Measurements from ENCODE around the gene DCAF8.

DCAF8 gene

GRCh38 chr1:160238408-160238807, 23.9 kb downstream of the DCAF8 start:
- Histone ChIP-seq H3K4me3 (IDR thresholded peaks at IDR 0.05; ENCODE audit: insufficient read depth, low read depth, low read length) (peak overlapping the region; percentile 57), H3K4me1 (ENCODE audit: low read depth, poor library complexity, severe bottlenecking) (peaks cover 35% of the 10 kb centered on the region), H3K27ac (peak overlapping the region; percentile 36), H3K4me2 (peak overlapping the region; percentile 35), H3K79me2 (ENCODE audit: insufficient read depth, low read depth) (no peaks in the 10 kb centered on the region), H2AFZ (ENCODE audit: low read depth) (no peak overlapping the region), H3K27me3 (ENCODE audit: insufficient read depth, low read depth) (no peaks in the 10 kb centered on the region), H3K36me3 (ENCODE audit: insufficient read depth) (peaks cover 25% of the 10 kb centered on the region; the same call in 1 of the 2 replicates), H4K20me1 (ENCODE audit: insufficient read depth) (no peaks in the 10 kb centered on the region), H3K9ac (no peak overlapping the region)
- no peak for TF ChIP-seq CTCF (conservative IDR thresholded peaks at IDR 0.05; ENCODE audit: low read depth, low read length)

- Histone ChIP-seq H3K4me2 (peak overlapping the region; percentile 35; the same call in 1 of the 2 replicates), H3K27ac (peak overlapping the region; percentile 36; the same call in 1 of the 2 replicates), H3K36me3 (ENCODE audit: insufficient read depth) (peaks cover 25% of the 10 kb centered on the region; the same call in 1 of the 2 replicates), H4K20me1 (ENCODE audit: insufficient read depth) (no peaks in the 10 kb centered on the region), H3K27me3 (ENCODE audit: insufficient read depth, low read depth) (no peaks in the 10 kb centered on the region), H3K4me1 (ENCODE audit: low read depth, poor library complexity, severe bottlenecking) (peaks cover 35% of the 10 kb centered on the region), H3K9ac (no peak overlapping the region), H3K4me3 (IDR thresholded peaks at IDR 0.05; ENCODE audit: insufficient read depth, low read depth, low read length) (no peak overlapping the region), H2AFZ (ENCODE audit: low read depth) (no peak overlapping the region), H3K79me2 (ENCODE audit: insufficient read depth, low read depth) (no peaks in the 10 kb centered on the region)
- TF ChIP-seq CTCF (conservative IDR thresholded peaks at IDR 0.05; ENCODE audit: low read depth, low read length), result no peak
Measured at GRCh38 chr1:160237558-160237957, 24.8 kb downstream of the DCAF8 start.

GRCh38 chr1:160236806-160237205, 25.5 kb downstream of the DCAF8 start:
- Histone ChIP-seq H3K27me3 (ENCODE audit: insufficient read depth, low read depth) (no peaks in the 10 kb centered on the region), H3K4me2 (peak overlapping the region; percentile 0; the same call in 1 of the 2 replicates), H3K79me2 (ENCODE audit: insufficient read depth, low read depth) (no peaks in the 10 kb centered on the region), H4K20me1 (ENCODE audit: insufficient read depth) (no peaks in the 10 kb centered on the region), H3K4me1 (ENCODE audit: low read depth, poor library complexity, severe bottlenecking) (peaks cover 35% of the 10 kb centered on the region), H3K36me3 (ENCODE audit: insufficient read depth) (peaks cover 25% of the 10 kb centered on the region; the same call in 1 of the 2 replicates), H2AFZ (ENCODE audit: low read depth) (no peak overlapping the region), H3K4me3 (IDR thresholded peaks at IDR 0.05; ENCODE audit: insufficient read depth, low read depth, low read length) (no peak overlapping the region), H3K9ac (no peak overlapping the region), H3K27ac (no peak overlapping the region)
- TF ChIP-seq CTCF (conservative IDR thresholded peaks at IDR 0.05; ENCODE audit: low read depth, low read length), result no peak

- H4K20me1 ChIP-seq (ENCODE audit: insufficient read depth), result no peaks in the 10 kb centered on the region
- peaks cover 37% of the 10 kb centered on the region; the same call in 1 of the 2 replicates for H3K36me3 ChIP-seq (ENCODE audit: insufficient read depth)
- H2AFZ ChIP-seq (ENCODE audit: low read depth), result no peak overlapping the region
- no peaks in the 10 kb centered on the region for H3K27me3 ChIP-seq (ENCODE audit: insufficient read depth, low read depth)
- no peak overlapping the region for H3K9ac ChIP-seq
- H3K79me2 ChIP-seq (ENCODE audit: insufficient read depth, low read depth), result no peaks in the 10 kb centered on the region
- no peak overlapping the region for H3K27ac ChIP-seq
- peaks cover 17% of the 10 kb centered on the region for H3K4me1 ChIP-seq (ENCODE audit: low read depth, poor library complexity, severe bottlenecking)
- no peak for TF ChIP-seq CTCF (conservative IDR thresholded peaks at IDR 0.05; ENCODE audit: low read depth, low read length)
- no peak overlapping the region for H3K4me2 ChIP-seq
- no peak overlapping the region for H3K4me3 ChIP-seq (IDR thresholded peaks at IDR 0.05; ENCODE audit: insufficient read depth, low read depth, low read length)
Measured at GRCh38 chr1:160232911-160233310, 29.4 kb downstream of the DCAF8 start.

Measured in KMS-11 (cell line).